KOPT-K1 (cell line): ENCODE results near the gene SLC25A5.
"Not testable (repeated sequence)": the region's sequence is repeated elsewhere in the genome, so short reads cannot be mapped to it uniquely, and the experiment has no call there.

Experiments
- H3K27ac ChIP-seq: fragments of 200-600 bp; sonication (generic); 2 replicates; pipeline ENCODE4 v1.5.1; 2016; ENCODE audit warnings: antibody characterized with exemption, mild to moderate bottlenecking, low read depth, low read length; ENCODE audit not compliant: poor library complexity, severe bottlenecking
- H3K36me3 ChIP-seq: fragments of 200-600 bp; sonication (generic); 2 replicates; pipeline ENCODE4 v1.5.1; 2017; ENCODE audit warnings: antibody characterized with exemption, mild to moderate bottlenecking, low read length, moderate library complexity; ENCODE audit not compliant: insufficient read depth
- H3K9me3 ChIP-seq: fragments of 200-600 bp; sonication (generic); 2 replicates; pipeline ENCODE4 v1.5.1; 2017; ENCODE audit warnings: antibody characterized with exemption, low read length, mild to moderate bottlenecking; ENCODE audit not compliant: insufficient read depth, poor library complexity, severe bottlenecking

The SLC25A5 gene

GRCh38 chrX:119466970-119467369 is 1.3 kb upstream of the SLC25A5 start:
- Histone ChIP-seq H3K9me3 (no peaks in the 10 kb centered on the region), H3K27ac (no peak overlapping the region), H3K36me3 (peaks cover 26% of the 10 kb centered on the region)

DNA sequence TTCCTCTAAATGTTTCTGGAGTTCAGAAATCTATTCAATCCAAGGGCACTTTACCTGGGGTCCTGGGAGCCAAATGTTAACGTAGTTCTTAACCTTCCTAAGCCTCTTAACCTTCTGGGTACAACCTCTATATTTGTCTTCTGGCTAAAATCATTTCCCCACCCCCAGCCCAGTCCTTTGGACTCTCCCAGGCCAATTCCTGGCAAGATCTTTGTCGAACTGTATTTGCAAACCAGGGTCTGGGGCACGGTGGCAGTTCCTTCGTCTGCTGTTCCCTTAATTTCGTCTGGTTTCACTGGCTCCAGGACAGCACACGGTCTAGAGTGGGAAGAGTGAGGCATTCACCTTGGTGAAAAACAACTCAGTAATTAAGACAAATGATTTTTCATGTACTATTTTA is 811 bp upstream of the SLC25A5 start:
- Histone ChIP-seq H3K36me3 (peaks cover 27% of the 10 kb centered on the region), H3K9me3 (no peaks in the 10 kb centered on the region), H3K27ac (no peak overlapping the region)

DNA sequence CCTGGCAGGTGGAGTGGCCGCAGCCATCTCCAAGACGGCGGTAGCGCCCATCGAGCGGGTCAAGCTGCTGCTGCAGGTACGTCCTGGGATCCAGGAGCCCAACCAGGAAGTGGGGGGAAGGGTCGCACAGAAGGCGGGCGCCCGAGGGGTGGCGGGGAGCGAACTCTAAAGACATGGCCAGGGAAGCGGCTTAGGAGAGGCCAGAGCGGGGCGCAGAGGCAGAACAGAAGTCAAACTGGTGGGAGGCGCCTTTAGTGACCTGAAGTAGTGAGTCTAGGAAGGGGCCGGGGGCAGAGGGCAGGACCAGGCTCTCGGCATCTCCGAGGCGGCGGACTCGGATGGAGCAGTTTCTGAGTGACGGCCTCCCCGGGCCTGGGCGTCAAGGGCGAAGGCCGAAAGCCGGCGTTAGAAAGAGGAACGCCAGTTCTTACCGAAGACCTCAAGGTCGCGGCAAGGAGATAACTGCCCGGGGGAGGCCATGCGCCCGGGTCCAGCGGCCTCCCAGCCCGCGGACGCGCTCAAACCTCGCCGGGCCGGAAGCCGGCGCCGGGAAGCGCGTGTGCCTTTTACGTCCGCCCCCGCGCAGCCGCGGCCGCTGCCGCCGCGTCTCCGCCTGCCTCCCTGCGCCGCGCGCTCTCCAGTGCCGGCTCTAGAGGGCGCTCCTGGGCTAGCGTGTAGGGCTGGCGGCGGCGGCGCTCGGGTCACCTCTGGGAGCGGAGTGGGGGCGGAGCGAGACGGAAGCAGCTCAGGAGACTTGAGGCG is 488 bp downstream of the SLC25A5 start:
- Histone ChIP-seq H3K36me3 (peaks cover 31% of the 10 kb centered on the region), H3K9me3 (no peaks in the 10 kb centered on the region), H3K27ac (peak overlapping the region; percentile 97)

DNA sequence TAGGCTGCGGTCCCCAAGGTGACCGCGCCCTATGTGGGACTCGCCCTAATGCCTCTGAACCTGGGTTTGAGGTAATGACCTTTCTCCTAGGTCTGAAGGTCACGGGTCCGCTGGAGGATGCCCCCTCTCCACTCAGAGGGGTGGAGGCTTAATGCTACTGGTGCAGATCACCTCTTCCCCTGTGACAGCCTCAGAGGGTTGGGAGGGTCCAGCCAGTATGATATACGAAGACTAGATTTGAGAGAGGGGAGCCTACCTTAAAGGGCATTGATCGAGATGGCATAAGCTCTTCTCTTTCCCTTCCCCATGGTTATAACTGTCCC is 1.0 kb downstream of the SLC25A5 start:
- Histone ChIP-seq H3K9me3 (no peaks in the 10 kb centered on the region), H3K36me3 (peaks cover 31% of the 10 kb centered on the region), H3K27ac (peak overlapping the region; percentile 97)

- Histone ChIP-seq H3K9me3 (no peaks in the 10 kb centered on the region), H3K27ac (no peak overlapping the region), H3K36me3 (peaks cover 24% of the 10 kb centered on the region)
These were observed 6.6 kb downstream of the SLC25A5 start for GRCh38 chrX:119474615-119475388.

GRCh38 chrX:119475389-119476101 is 7.3 kb downstream of the SLC25A5 start:
- no peaks in the 10 kb centered on the region for H3K9me3 ChIP-seq
- peaks cover 16% of the 10 kb centered on the region for H3K36me3 ChIP-seq
- no peak overlapping the region for H3K27ac ChIP-seq

DNA sequence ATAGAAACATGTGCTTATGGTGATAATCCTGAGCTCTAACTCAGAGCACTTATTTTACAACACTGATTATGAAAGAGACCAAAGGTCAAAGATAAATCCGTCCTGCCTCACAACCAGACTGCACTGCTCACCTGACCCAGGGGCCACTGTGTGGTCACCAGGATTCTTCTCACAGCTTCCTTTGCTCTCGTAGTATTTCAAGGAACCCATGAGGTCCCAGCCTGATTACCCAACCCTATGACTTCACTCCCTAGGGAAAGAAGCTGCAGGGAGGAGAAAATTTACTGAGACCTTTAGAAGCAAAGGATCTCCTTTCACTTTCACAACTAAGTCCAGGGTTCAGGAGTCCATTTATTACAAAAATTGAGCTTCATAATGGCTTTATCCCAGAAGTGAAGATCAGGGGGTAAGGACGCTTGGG is 9.6 kb downstream of the SLC25A5 start:
- Histone ChIP-seq H3K9me3 (no peaks in the 10 kb centered on the region), H3K36me3 (0 out of 2 replicates have a peak, but pooled peaks cover under 1% of the 10 kb centered on the region), H3K27ac (no peak overlapping the region)

DNA sequence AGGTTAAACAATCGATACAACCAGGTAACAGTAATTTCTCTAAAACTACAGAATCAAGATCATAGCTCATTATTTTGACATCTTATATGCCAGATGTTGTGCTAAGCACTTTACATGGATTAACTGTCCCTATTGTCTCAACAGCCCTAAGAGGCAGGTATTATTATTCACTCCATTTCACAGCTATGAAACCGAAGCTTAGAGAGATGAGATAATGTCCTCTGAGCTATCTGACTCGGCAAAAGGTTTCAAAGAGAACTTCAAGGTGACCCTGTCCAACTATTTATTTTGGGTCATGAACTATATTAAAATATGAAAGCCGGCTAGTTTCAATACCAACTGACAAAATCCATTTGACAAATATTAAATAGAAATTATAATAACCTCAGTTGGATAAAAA is 10.3 kb downstream of the SLC25A5 start:
- no peaks in the 10 kb centered on the region for H3K9me3 ChIP-seq
- no peaks in the 10 kb centered on the region for H3K36me3 ChIP-seq
- no peak overlapping the region for H3K27ac ChIP-seq

DNA sequence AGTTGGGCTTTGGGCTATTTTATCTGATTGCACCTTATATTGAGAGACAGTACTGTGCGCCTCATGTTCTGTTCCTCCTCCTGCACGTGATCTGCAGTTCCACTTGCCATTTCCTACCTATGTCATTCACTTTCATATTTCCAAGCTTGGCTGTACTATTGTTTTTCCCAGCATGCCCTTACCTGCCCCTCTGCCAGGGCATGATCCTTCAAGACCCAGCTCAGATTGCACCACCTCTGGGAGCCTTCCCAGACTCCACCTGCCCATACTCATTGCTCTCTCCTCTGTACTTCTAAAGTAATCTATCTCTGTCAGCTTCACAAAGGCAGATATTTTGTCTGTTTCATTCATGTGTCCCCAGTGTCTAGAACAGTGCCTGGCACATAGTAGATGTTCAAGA is 11.6 kb downstream of the SLC25A5 start:
- Histone ChIP-seq H3K36me3 (no peaks in the 10 kb centered on the region), H3K9me3 (no peaks in the 10 kb centered on the region), H3K27ac (no peak overlapping the region)

DNA sequence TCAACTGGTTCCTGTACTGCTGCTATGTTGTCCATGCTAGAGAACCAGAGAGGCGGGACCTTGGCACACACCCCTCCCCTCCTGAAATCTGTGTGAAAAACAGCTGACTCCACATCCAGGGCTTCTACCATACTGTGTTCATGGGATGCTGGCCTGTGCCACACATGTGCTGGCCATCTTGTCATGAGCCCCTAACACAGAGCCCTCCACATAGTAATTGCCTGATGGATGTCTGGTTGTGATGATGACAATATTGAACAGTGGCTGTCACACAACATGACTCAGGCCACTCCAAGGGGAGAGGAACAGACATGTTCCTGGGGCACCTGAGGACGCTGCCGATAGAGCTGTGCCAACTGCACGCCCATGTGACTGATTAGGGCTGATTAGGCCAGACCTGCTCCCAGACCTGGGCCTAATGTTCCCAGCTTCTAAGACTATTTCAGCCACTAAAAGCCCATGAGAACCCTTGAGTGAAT is 13.1 kb downstream of the SLC25A5 start:
- Histone ChIP-seq H3K27ac (no peak overlapping the region), H3K9me3 (no peaks in the 10 kb centered on the region), H3K36me3 (no peaks in the 10 kb centered on the region)

- Histone ChIP-seq H3K27ac (no peak overlapping the region), H3K9me3 (no peaks in the 10 kb centered on the region), H3K36me3 (no peaks in the 10 kb centered on the region)
These were observed 13.8 kb downstream of the SLC25A5 start for GRCh38 chrX:119482041-119482440.

DNA sequence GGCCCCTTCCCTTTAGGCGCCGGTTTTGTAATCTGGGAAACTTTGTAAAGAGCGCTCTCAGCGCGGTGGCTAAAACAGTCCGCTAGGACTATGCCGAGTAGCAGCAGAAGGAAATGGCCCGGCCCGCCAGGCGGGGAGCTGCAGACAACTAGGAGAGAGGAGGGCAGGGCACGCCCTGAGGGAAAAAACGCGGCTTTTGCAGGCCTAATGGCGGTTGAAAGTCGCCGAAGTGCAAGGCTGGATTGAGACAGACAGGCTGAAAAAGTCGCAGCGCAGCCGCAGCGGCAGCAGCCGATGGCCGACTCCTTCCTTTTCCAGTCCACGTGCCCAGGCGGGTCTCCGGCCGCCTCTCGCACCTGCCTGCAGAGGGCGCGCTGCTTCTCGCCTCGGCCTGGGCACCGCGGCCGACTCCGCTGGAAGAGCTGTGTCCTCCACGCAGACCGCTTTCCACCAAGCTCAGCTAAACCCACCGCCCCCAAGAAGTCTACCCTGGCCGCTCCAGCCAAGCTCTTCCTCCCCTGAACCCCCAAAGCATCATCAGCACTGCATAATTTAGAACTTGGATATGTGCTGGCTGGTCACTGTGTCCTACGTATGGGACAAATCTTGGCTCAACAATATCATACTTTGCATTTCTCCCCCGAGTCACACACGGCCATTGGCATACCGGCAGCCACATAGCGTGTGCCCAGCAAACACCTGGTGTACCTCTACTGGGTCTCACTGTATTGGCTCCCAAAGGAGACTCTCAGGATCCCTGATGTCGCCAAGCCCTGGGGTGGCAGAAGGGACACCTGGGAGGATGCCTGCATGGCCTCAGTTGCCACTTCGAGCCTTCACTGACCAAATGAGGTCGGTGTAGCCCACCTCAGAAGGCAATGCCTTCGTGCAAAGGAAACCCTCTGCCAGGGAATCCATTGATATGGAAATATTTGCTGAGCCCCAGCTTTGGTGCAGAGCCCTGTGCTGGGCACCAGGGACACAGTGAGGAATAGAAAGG is 14.5 kb downstream of the SLC25A5 start:
- H3K36me3 ChIP-seq = no peaks in the 10 kb centered on the region
- no peak overlapping the region for H3K27ac ChIP-seq
- no peaks in the 10 kb centered on the region for H3K9me3 ChIP-seq

DNA sequence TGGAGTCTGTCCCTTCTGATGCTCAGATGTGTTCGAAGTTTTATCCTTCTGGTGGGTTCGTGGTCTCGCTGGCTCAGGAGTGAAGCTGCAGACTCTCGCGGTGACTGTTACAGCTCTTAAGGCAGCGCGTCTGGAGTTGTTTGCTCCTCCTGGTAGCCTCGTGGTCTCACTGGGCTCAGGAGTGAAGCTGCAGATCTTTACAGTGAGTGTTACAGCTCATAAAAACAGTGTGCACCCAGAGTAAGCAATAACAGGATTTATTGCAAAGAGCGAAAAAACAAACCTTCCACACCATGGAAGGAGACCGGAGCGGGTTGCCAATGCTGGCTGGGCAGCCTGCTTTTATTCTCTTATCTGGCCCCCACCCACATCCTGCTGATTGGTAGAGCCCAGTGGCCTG is 18.5 kb downstream of the SLC25A5 start:
- Histone ChIP-seq H3K36me3 (no peaks in the 10 kb centered on the region), H3K9me3 (no peaks in the 10 kb centered on the region), H3K27ac (peak overlapping the region; percentile 5)

DNA sequence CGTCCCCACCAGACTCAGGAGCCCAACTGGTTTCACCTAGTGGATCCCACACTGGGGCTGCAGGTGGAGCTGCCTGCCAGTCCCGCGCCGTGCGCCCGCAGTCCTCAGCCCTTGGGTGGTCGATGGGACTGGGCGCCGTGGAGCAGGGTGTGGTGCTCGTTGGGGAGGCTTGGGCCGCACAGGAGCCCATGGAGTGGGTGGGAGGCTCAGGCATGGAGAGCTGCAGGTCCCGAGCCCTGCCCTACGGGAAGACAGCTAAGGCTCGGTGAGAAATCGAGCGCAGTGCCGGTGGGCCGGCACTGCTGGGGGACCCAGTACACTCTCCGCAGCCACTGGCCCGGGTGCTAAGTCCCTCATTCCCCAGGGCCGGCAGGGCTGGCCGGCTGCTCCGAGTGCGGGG is 19.5 kb downstream of the SLC25A5 start:
- H3K27ac ChIP-seq, H3K9me3 ChIP-seq, H3K36me3 ChIP-seq: not testable (repeated sequence)
